Esophagus squamous epithelium (tissue), 4 donors: ENCODE results near the gene P4HA2.

Experiments used
- CTCF ChIP-seq, 6 experiments: fragments of 450-650 bp in 4 of 6; fragments of 200-600 bp in 2 of 6; sonication (generic) in 2 of 6; IDR thresholded peaks; one replicate each; pipeline ENCODE4 v1.5.1; 2016 to 2019; ENCODE audit warnings: antibody characterized with exemption in 6 of 6, mild to moderate bottlenecking in 4 of 6, moderate library complexity in 4 of 6
- POLR2A ChIP-seq, 4 donors: fragments of 450-650 bp; IDR thresholded peaks; one replicate each; pipeline ENCODE4 v1.6.1; 2017; ENCODE audit warnings: antibody characterized with exemption in 4 of 4, mild to moderate bottlenecking in 4 of 4, moderate library complexity in 3 of 4

- TF ChIP-seq CTCF (IDR thresholded peaks at IDR 0.05) (no peak), POLR2A (IDR thresholded peaks at IDR 0.05) (no peak)
Observed at GRCh38 chr5:132251220-132251725, 23.6 kb upstream of the P4HA2 start.
